ENCODE results near the gene PYGB. TPM values are rescaled to one million over a fixed set of nuclear protein-coding genes. Genes with fewer than 3 reads are reported as not detected.
"Not testable (repeated sequence)": the region's sequence is repeated elsewhere in the genome, so short reads cannot be mapped to it uniquely, and the experiment has no call there.

The PYGB gene
- total RNA-seq, 1 donor from 2014 or later, result 31.2 TPM

DNA sequence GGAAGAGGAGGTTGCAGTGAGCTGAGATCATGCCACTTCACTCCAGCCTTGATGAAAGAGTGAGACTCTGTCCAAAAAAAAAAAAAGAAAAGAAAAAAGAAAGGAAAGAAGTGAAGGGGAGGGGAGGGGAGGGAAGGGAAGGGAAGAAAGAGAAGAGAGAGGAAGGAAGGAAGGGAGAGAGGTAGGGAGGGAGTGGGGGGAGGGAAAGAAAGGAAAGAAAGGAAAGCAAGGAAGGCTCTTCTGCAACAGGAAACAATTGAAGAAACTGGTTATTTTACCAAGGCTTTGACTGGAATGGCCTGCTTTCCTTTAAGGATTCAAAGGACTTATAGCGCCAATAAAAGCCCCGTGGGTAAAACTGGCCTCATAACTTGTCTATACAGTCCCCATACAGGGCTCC is 78.1 kb downstream of the PYGB start:
- intact Hi-C loops (cut with micrococcal nuclease), result no loop called here

DNA sequence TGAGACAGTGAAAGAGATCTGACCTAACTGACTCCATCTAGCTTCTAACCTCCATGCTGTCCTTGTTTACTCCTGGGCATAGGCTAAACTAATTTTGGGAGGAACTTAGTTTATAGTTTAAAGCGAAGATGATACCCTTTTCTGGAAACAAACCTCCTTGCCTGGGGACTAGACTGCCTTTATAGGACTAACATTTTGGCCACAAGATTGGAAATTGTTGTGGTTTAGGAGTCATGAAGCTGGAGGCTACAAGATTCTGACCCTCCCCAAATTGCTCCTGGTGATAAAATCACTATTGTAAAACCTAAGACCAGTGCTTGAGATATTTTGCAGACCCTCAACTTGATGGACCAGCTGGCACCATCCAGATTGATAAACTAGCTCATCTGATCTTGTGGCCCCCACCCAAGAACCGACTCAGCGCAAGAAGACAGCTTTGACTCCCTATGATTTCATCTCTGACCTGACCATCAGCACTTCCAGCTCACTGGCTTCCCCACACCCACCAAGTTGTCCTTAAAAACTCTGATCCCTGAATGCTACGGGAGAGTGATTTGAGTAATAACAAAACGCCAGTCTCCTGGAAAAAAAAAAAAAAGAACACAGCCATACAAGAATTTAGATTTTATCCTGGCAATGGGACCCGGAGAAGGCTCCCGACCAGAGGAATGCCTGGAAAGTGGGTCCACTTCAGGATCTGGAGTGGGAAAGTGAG is 79.8 kb downstream of the PYGB start:
- intact Hi-C loops (cut with micrococcal nuclease), result no loop called here

DNA sequence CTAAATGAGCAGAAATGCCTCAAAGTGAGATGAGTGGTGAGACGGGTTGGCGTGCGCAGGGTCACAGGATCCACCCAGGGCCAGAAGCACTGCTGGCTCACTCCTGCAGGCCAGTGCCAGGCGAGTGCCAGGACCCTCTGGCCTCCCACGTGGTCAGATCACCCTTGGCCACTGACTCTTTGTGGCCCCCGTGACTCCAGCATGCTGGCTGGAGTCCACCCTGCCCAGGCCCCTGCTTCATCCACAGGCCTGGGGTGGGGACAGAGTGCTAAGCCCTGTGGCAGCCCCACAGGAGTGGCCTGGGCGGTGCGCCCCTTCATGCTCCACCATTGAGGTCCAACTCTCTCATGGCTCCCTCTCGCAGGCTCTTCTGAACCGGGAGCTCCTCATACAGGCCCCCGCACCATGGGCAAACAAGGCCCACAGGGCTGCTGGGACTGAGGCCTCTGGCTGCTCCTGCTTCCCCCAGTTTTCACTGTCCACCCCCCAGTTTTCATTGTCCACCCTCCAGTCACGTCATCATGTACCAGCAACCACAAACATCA is 81.1 kb downstream of the PYGB start:
- intact Hi-C loops (cut with micrococcal nuclease), result no loop called here

DNA sequence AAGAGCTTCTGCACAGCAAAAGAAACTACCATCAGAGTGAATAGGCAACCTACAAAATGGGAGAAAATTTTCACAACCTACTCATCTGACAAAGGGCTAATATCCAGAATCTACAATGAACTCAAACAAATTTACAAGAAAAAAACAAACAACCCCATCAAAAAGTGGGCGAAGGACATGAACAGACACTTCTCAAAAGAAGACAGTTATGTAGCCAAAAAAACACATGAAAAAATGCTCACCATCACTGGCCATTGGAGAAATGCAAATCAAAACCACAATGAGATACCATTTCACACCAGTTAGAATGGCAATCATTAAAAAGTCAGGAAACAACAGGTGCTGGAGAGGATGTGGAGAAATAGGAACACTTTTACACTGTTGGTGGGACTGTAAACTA is 87.1 kb downstream of the PYGB start:
- intact Hi-C loops (cut with micrococcal nuclease), result not testable (repeated sequence)

DNA sequence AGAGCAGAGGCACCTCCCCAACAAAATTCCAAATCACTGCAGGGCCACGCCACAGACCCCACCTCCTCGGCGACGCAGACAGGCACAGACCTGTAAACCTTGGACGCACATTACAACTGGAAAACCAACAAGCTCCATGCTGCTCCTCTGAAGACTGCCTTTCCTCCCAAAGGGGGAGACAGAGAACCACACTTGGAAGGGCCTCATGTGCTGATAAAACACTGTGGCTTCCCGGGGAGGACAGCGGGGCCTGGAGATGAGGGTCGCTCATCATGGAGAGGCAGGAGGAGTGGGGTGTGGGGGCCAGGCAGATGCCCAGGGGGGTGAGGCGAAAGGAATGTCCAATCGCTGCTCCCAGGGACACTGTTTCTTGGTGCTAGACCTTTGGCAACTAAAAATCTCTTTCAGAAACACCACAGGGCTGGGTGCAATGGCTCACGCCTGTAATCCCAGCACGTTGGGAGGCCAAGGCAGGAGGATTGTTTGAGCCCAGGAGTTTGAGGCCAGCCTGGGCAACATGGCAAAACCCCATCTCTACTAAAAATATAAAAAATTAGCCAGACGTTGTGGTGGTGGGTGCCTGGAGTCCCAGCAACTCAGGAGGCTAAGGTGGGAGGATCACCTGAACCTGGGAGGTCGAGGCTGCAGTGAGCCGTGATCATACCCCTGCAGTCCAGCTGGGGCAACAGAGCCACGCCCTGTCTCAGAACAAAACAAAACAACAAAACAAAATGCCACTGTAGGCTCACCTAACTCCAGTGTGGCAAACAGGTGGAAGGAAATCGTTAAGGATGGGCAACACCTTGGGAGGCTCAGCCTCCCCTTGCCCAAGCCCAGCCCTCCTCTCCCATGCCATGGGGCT is 88.9 kb downstream of the PYGB start:
- intact Hi-C loops (cut with micrococcal nuclease), result no loop called here

DNA sequence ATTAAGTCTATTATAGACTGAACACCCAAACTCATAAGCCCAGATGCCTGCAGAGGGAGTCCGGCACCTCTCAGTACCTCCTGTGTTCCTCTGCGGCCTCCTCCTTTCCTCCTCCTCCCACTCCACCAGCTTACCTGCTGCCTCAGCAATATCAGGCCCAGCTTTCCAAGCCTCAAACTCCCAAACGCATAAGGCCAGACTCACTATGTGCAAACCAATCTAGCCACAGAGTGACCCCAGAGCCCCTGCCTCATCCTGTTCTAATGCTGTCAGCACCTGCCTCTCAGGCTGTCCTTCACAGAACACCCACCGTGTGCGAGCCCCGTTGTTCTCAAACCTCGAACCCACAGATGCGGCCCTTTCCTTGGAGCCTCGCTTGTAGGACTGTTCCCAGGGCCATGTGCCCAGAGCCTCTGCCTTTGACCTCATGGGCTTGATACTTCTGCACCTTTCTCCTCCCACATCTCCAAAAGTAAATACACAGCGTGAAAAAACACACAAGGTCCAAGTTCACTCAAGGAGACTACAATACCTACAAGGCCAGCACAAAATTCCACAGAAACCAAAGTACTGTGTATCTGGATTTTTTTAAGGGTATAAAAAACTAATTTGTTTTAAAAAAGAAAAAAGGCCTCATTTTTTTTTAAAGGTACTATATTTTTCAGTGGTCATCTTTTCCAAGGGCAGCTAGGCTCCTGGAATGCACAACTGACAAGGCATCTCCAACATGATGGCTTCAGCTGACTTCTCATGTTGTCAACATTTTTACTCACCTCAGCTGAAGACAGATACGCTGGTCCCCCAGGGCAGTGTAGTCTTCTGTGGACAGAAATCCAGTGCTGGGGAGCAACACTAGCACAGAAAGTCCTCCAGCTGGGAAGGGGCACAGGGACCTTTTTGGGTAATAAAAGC is 90.5 kb downstream of the PYGB start:
- intact Hi-C loops (cut with micrococcal nuclease), result no loop called here

DNA sequence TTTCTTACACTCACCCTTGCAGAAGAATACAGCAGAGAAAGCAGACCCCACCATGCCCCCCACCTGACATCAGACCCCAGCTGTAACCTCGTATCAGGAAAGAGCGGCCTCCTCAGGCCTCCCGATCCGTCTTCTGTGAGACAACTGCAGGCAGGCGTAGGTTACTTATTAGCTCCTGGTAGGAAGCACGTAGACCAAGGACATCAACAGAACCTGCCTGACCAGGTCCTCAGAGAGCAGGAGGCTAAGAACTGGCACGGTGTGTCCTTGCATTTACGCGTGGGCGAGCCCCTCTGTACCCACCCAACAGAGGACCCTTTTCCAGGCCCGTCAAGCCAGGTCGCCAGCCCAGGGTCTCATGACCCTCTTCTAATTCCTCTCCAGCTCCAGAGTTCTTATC is 91.7 kb downstream of the PYGB start:
- intact Hi-C loops (cut with micrococcal nuclease), result no loop called here

DNA sequence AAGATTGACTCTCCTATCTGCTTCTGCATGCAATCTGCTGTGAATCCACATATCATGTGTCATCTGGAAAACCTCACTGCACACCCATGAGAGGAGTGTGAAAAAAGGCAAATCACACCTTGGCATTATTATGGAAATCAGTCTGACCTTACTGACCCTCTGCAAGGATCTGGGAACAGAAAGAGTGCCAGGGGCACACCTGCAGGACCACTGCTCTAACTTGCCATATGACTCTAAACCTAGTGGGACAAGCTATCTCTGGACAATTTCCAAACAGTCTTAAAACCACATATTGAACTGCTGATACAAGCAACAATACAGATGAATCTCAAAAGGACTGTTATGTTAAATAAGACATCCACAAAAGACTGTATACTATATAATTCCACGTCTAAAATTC is 92.5 kb downstream of the PYGB start:
- intact Hi-C loops (cut with micrococcal nuclease), result no loop called here

DNA sequence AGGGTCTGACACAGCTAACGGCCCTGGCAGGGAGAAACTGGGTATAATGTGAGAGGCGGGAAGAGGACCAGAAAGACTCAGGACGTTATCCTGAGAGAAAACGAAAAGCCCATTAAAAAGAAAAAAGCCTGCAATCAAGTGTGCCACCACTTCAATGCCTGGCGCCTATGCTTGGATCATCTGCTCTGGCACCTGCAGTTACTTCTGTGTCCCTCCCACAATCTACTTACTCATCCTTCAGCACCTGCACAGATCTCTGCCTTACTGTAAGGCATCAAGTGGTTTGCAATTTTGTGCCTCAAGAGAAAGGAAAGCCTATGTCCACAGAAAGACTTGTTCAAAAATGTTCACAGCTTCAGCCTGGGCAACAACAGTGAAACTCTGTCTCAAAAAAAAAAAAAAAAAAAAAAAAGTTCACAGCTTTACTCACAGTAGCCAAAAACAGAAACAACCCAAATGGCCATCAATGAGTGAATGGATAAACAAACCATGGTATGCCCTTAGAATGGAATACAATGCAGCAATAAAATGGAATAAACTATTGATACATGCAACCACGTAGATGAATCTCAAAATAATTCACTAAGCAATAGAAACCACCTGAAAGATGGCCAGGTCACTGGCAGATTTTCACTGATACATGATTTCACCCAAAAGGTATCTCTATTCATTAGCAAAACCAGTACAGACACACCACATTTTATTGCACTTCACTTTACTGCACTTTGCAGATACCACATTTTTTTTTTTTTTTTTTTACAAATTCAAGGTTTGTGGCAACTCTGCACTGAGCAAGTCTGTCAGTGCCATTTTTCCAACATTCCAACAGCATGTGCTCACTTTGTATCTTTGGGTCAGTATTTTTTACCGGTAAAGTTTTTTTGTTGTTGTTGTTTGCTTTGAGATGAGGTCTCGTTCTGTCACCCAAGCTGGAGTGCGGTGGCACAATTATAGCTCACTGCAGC is 94.1 kb downstream of the PYGB start:
- intact Hi-C loops (cut with micrococcal nuclease), result no loop called here

DNA sequence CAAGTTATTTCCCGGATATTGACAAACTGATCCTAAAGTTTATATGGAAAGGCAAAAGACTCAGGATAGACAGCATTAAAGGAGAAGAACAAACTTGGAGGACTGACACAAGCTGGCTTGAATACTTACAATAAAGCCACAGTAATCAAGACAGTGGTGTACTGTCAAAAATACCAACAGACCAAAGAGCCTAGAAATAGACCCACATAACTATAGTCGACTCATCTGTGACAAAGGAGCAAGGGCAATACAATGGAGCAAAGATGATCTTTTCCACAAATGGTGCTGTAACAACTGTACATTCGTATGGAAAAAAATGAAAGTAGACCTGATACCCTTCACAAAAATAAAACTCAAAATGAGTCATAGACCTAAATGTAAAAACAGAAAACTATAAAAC is 96.7 kb downstream of the PYGB start:
- intact Hi-C loops (cut with micrococcal nuclease), result no loop called here

DNA sequence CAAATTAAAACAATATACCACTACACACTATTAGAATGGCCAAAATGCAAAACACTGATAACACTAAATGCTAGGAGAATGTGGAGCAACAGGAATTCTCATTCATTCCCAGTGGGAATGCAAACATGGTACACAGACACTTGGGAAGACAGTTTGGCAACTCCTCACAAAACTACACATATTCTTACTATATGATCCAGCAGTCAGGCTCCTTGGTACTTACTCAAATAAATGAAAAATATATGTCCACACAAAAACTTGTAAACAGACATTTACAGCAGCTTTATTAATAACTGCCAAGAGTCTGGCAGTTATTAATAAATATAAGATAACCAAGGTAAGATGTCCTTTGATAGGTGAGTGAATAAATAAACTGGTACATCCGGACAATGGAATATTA is 97.8 kb downstream of the PYGB start:
- intact Hi-C loops (cut with micrococcal nuclease), result loop anchor here (2.0 kb wide), 2 partner anchors 35 to 45 kb away; partner anchors contain the start of gene ABHD12

DNA sequence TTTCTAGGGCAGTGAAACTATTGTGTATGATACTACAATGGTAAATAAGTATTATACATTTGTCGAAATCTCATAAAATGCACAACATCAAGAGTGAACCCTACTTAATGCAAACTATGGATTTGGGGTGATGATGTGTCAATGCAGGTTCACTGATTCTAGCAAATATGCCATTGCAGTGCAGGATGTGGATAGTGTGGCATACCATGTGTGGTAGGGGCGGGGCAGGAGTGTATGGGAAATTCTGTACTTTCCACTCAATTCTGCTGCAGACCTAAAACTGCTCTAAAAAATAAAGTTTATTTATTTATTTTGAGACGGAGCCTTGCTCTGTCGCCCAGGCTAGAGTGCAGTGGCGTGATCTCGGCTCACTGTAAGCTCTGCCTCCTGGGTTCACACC is 98.5 kb downstream of the PYGB start:
- intact Hi-C loops (cut with micrococcal nuclease), result loop anchor here (2.0 kb wide), 2 partner anchors 36 to 44 kb away; partner anchors contain the start of gene ABHD12

Other genes starting within 250 kb of the PYGB start
- gene ACSS1, start 189.9 kb upstream of the PYGB start, total RNA-seq, result 24.0 and 25.9 TPM in 2 replicates
- gene VSX1, start 165.9 kb upstream of the PYGB start, total RNA-seq, result not detected in 2 replicates
- 36.1 and 38.0 TPM in 2 replicates for gene ENTPD6, start 52.4 kb upstream of the PYGB start, total RNA-seq
- 32.4 and 32.9 TPM in 2 replicates for gene ABHD12, start 142.8 kb downstream of the PYGB start, total RNA-seq
- gene GINS1, start 159.6 kb downstream of the PYGB start, total RNA-seq, result 23.8 and 25.7 TPM in 2 replicates

Data from T-helper 1 cell treated with Interleukin-12 subunit alpha and Interleukin-12 subunit beta and Interleukin-4 antibody, amounts not matched to agents 30 ng/mL and 1 ng/mL, for 36 hours (primary cell).